WI38 (cell line): Measurements from ENCODE around the gene MST1R.
"Not testable (repeated sequence)": the region's sequence is repeated elsewhere in the genome, so short reads cannot be mapped to it uniquely, and the experiment has no call there.

ENCODE experiments used
- H3K4me3 ChIP-seq: 2 replicates; pipeline ENCODE4 v1.5.1; 2011; ENCODE audit warnings: low read depth, mild to moderate bottlenecking, control low read depth, low read length
- CTCF ChIP-seq: IDR thresholded peaks from 2 replicates; pipeline ENCODE4 v1.5.1; 2012; ENCODE audit warnings: low read depth, mild to moderate bottlenecking, control low read depth, low read length

The MST1R gene

GRCh38 chr3:49925485-49925884 is 21.8 kb upstream of the MST1R start:
- no peak overlapping the region for H3K4me3 ChIP-seq

GRCh38 chr3:49924683-49925082 is 21.0 kb upstream of the MST1R start:
- no peak for TF ChIP-seq CTCF
- H3K4me3 ChIP-seq = no peak overlapping the region

More at GRCh38 chr3:49925485-49925884, 21.8 kb upstream of the MST1R start:
- no peak for TF ChIP-seq CTCF

- not testable (repeated sequence) for H3K4me3 ChIP-seq
Observed at GRCh38 chr3:49917806-49918590, 14.3 kb upstream of the MST1R start.

- H3K4me3 ChIP-seq = no peak overlapping the region
- TF ChIP-seq CTCF = no peak
Observed at GRCh38 chr3:49916686-49917085, 13.0 kb upstream of the MST1R start.

- no peak overlapping the region for H3K4me3 ChIP-seq
- TF ChIP-seq CTCF = no peak
Observed at GRCh38 chr3:49914906-49915305, 11.2 kb upstream of the MST1R start.

GRCh38 chr3:49912881-49913281 is 9.2 kb upstream of the MST1R start:
- no peak for TF ChIP-seq CTCF
- no peak overlapping the region for H3K4me3 ChIP-seq

- TF ChIP-seq CTCF = no peak
- H3K4me3 ChIP-seq = no peak overlapping the region
Observed at GRCh38 chr3:49911611-49912010, 7.9 kb upstream of the MST1R start.

GRCh38 chr3:49911124-49911420 is 7.4 kb upstream of the MST1R start:
- no peak overlapping the region for H3K4me3 ChIP-seq
- no peak for TF ChIP-seq CTCF
